Endometrium (tissue), 2 donors: ENCODE results near the gene FAM161A.

Source experiments
- FAIRE-seq: peaks from 2 replicates; lab custom pipeline; 2012; peaks lifted over from hg19 to GRCh38; lab: Jason Lieb, UNC
- donor health status: control.
- donor health status: control.

Gene FAM161A

DNA sequence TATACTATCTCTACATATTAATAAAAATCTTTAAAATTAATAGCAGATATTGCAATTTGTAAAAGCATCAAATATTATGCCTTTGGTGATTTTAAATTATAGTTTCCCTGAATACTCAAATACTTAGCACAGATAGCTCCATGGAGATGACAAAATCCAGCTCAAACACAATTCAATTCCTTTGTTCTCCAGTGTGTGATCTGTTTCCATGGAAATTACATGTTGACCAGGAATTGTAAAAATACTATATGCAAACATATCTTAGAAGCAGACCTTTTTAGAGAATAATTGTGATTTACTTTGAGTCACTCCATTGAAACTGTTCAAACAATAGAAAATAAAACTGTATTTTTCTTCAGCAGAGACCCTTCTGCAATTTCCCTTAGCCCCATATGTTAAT, 68.3 kb downstream of the FAM161A start:
- FAIRE-seq = no peak

DNA sequence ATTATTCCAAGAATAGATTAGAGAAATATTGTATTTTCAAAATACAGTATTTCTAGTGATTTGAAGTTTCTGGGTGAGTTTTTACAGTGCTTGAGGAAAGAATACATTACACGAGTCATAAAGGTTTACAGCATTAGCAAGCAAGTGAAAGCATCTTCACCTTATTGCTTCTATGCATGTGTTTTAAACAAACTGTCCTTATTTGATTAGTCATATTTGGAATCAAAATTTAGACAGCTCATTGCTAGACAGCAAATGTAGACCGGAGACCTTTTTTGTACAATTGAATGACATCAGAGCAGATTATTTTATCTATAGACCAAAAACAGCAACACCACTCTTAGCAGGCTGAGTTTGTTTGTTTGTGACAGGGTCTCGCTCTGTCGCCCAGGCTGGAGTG, 69.2 kb downstream of the FAM161A start:
- FAIRE-seq = no peak

DNA sequence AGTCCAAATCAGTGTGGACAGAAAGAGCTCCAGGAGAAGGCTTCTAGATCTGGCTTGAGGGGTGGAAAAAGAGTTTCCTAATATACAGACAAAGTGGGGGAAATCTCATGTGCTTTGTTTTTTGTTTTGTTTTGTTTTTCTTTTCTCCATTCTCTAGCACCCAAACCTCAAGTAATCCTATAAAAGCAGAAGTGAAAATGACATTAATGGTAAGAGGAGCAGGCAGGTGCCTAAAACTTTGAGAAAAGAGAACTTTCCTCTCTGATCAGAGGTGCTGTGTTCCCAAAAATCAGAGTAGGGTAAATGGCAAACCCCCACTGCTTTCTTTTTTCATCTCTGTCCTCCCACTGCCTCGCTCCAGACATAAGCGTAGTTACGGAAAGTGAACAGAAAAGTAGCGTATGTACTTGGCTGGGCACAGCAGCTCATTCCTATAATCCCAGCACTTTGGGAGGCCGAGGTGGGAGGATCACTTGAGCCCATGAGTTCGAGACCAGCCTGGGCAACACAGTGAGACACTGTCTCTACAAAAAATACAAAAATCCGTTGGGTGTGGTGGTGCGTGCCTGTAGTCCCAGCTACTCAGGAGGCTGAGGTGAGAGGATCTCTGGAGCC, 77.8 kb downstream of the FAM161A start:
- FAIRE-seq = no peak
